GM12878 (cell line): ENCODE data around the gene CCS.

ENCODE experiments used
- PAX5 ChIP-seq: IDR thresholded peaks from 2 replicates; pipeline ENCODE4 v1.6.1; 2011; ENCODE audit warnings: low read depth, low read length, borderline replicate concordance
- TF ChIP-seq, protein P1 (sequence below), 3 experiments: IDR thresholded peaks in 2 of 3; conservative IDR thresholded peaks in 1 of 3; 2 replicates each; pipeline ENCODE4 v1.5.1; 2011; ENCODE audit warnings: low read depth in 3 of 3, low read length in 3 of 3, mild to moderate bottlenecking in 3 of 3, control low read depth in 2 of 3, moderate library complexity in 2 of 3, inconsistent platforms in 1 of 3, mixed read lengths in 1 of 3; ENCODE audit not compliant: control insufficient read depth in 2 of 3, insufficient read depth in 1 of 3; ENCODE audit errors: extremely low read depth in 1 of 3

DNA sequence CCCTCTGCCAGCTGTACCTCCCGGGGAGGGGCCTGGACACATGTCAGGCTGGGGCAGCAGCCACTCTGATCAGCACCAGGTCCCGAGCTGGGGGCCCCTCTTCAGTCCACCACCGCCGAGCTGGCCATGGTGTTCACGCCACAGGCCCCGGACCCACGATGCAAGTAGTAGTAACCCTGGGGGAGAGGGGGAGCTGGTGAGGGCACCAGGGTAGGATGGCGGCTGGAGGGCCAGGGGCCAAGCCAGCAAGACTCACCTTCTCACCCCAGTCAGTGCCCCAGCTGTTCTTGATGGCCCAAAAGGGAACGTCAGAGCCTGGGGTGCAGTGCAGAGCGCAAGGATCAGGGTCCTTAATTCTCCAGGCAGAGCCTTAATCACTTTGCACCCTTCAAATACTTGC is 29.2 kb upstream of the CCS start:
- TF ChIP-seq, protein P1, sequence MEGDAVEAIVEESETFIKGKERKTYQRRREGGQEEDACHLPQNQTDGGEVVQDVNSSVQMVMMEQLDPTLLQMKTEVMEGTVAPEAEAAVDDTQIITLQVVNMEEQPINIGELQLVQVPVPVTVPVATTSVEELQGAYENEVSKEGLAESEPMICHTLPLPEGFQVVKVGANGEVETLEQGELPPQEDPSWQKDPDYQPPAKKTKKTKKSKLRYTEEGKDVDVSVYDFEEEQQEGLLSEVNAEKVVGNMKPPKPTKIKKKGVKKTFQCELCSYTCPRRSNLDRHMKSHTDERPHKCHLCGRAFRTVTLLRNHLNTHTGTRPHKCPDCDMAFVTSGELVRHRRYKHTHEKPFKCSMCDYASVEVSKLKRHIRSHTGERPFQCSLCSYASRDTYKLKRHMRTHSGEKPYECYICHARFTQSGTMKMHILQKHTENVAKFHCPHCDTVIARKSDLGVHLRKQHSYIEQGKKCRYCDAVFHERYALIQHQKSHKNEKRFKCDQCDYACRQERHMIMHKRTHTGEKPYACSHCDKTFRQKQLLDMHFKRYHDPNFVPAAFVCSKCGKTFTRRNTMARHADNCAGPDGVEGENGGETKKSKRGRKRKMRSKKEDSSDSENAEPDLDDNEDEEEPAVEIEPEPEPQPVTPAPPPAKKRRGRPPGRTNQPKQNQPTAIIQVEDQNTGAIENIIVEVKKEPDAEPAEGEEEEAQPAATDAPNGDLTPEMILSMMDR (IDR thresholded peaks at IDR 0.05 in 2 of 3, conservative IDR thresholded peaks at IDR 0.05 in 1 of 3; ENCODE audit: control insufficient read depth in 2 of 3, extremely low read depth in 1 of 3, insufficient read depth in 1 of 3, low read depth in 3 of 3, low read length in 3 of 3), result no peak
- no peak for TF ChIP-seq PAX5
